OCI-LY7 (cell line): ENCODE measurements around the gene C8A. TPM values are rescaled to one million over a fixed set of nuclear protein-coding genes. Genes with fewer than 3 reads are reported as not detected.

Experiments
- BruUV-seq: library from RNA; stranded (reverse); fragments of 400-500 nt; replicated peaks from 2 replicates; lab custom pipeline; 2021; lab: Mats Ljungman, UMichigan
- CTCF ChIA-PET: fragments of 300-600 bp; sonication (Branson Sonifier 250); formaldehyde crosslinking; loops from one replicate; lab custom pipeline; 2022; ENCODE audit warnings: antibody characterized with exemption; ENCODE audit not compliant: unreplicated experiment; lab: Charles Lee
- POLR2A ChIA-PET: fragments of 300-600 bp; sonication (Branson Sonifier 250); formaldehyde crosslinking; loops from one replicate; lab custom pipeline; 2022; ENCODE audit warnings: antibody characterized with exemption; lab: Charles Lee
- DNase-seq: peaks from one replicate; pipeline ENCODE4 v3.0.0-alpha.2; 2015; ENCODE audit warnings: low spot score
- H2AFZ ChIP-seq: fragments of 200-600 bp; sonication (generic), shearing (Covaris generic); 2 replicates; pipeline ENCODE4 v1.6.1; 2014; ENCODE audit warnings: mild to moderate bottlenecking, antibody characterized with exemption, low read length, moderate library complexity
- H3K27ac ChIP-seq: fragments of 200-600 bp; sonication (generic); 2 replicates; pipeline ENCODE4 v1.5.1; 2014; ENCODE audit warnings: mixed run types, low read depth, mild to moderate bottlenecking, moderate library complexity, low read length, inconsistent platforms; ENCODE audit not compliant: poor library complexity, severe bottlenecking
- H3K36me3 ChIP-seq: fragments of 200-600 bp; sonication (generic); 2 replicates; pipeline ENCODE4 v1.6.1; 2014; ENCODE audit warnings: mild to moderate bottlenecking, antibody characterized with exemption, low read length, moderate library complexity, mixed read lengths; ENCODE audit not compliant: insufficient read depth
- H3K4me1 ChIP-seq: fragments of 200-600 bp; sonication (generic); 2 replicates; pipeline ENCODE4 v1.5.1; 2014; ENCODE audit warnings: mild to moderate bottlenecking, low read length; ENCODE audit not compliant: insufficient read depth, poor library complexity, severe bottlenecking
- H3K4me2 ChIP-seq: fragments of 200-600 bp; sonication (generic); 2 replicates; pipeline ENCODE4 v1.6.1; 2014; ENCODE audit warnings: mild to moderate bottlenecking, low read length
- H3K4me3 ChIP-seq: fragments of 200-600 bp; sonication (generic); 2 replicates; pipeline ENCODE4 v1.5.1; 2014; ENCODE audit warnings: mild to moderate bottlenecking, low read depth, low read length; ENCODE audit not compliant: poor library complexity, severe bottlenecking
- H3K79me2 ChIP-seq: fragments of 200-600 bp; sonication (generic); 2 replicates; pipeline ENCODE4 v1.6.1; 2016; ENCODE audit warnings: low read depth, mild to moderate bottlenecking, low read length, moderate library complexity, mixed read lengths; ENCODE audit not compliant: insufficient read depth
- H3K9me2 ChIP-seq: fragments of 200-600 bp; sonication (generic); 2 replicates; pipeline ENCODE4 v1.6.1; 2016; ENCODE audit warnings: mild to moderate bottlenecking, low read length, mixed read lengths; ENCODE audit not compliant: insufficient read depth
- H3K9me3 ChIP-seq: fragments of 200-600 bp; sonication (generic); 2 replicates; pipeline ENCODE4 v1.6.1; 2014; ENCODE audit warnings: mild to moderate bottlenecking, mixed run types, low read length, mixed read lengths
- H4K20me1 ChIP-seq: fragments of 200-600 bp; sonication (generic); 2 replicates; pipeline ENCODE4 v1.6.1; 2014; ENCODE audit warnings: mild to moderate bottlenecking, antibody characterized with exemption, low read length, moderate library complexity, mixed read lengths; ENCODE audit not compliant: insufficient read depth
- CTCF ChIP-seq: fragments of 200-600 bp; sonication (generic); conservative IDR thresholded peaks from 2 replicates; pipeline ENCODE4 v1.5.1; 2014; ENCODE audit warnings: mild to moderate bottlenecking, antibody characterized with exemption, low read length, moderate library complexity, mixed read lengths
- EZH2phosphoT487 ChIP-seq: fragments of 200-600 bp; sonication (generic); IDR thresholded peaks from 2 replicates; pipeline ENCODE4 v1.6.1; 2018; ENCODE audit warnings: low read depth, borderline replicate concordance, mild to moderate bottlenecking, mixed run types, antibody characterized with exemption, low read length, moderate library complexity, mixed read lengths
- intact Hi-C: fragments of 100-400 bp; cut with micrococcal nuclease; formaldehyde crosslinking; loops from one replicate; pipeline ENCODE4 v1.10.0; 2022; ENCODE audit not compliant: unreplicated experiment
- total RNA-seq, 2 experiments: library from RNA; depleted of rRNA in 1 of 2; stranded (reverse); fragments of >200 nt in 1 of 2; shearing (Covaris generic) in 1 of 2; gene quantifications; 2 replicates each; pipeline ENCODE4 v1.2.3, GENCODE V29; 2014 to 2022

C8A gene
- total RNA-seq, 2 experiments from 2014 or later = not detected

- Histone ChIP-seq H3K79me2 (no peaks in the 10 kb centered on the region), H4K20me1 (no peaks in the 10 kb centered on the region), H3K27ac (no peak overlapping the region), H3K36me3 (no peaks in the 10 kb centered on the region), H3K4me2 (no peak overlapping the region), H3K4me1 (no peaks in the 10 kb centered on the region), H2AFZ (no peak overlapping the region), H3K9me2 (no peaks in the 10 kb centered on the region), H3K4me3 (no peak overlapping the region), H3K9me3 (no peaks in the 10 kb centered on the region)
- CTCF ChIA-PET = no interaction called here
- intact Hi-C loops = no loop called here
- TF ChIP-seq CTCF = no peak
- no peak for TF ChIP-seq EZH2phosphoT487
- POLR2A ChIA-PET = interaction anchor here (0.6 kb wide), 1 partner anchor 26 kb away, joined by 3 read pairs; no protein-coding TSS in a partner anchor
- no peak for DNase-seq
- no TSS peak for BruUV-seq
Measured at GRCh38 chr1:56922507-56922906, 67.9 kb downstream of the C8A start.

- no peaks in the 10 kb centered on the region for H3K36me3 ChIP-seq
- CTCF ChIA-PET = no interaction called here
- no peak overlapping the region for H3K4me2 ChIP-seq
- no peak for DNase-seq
- TF ChIP-seq EZH2phosphoT487 (no peak), CTCF (no peak)
- no peaks in the 10 kb centered on the region for H4K20me1 ChIP-seq
- no TSS peak for BruUV-seq
- intact Hi-C loops = no loop called here
- no peaks in the 10 kb centered on the region for H3K4me1 ChIP-seq
- no peak overlapping the region for H2AFZ ChIP-seq
- no peaks in the 10 kb centered on the region for H3K79me2 ChIP-seq
- H3K9me3 ChIP-seq = no peaks in the 10 kb centered on the region
- POLR2A ChIA-PET = no interaction called here
- no peak overlapping the region for H3K27ac ChIP-seq
- no peak overlapping the region for H3K4me3 ChIP-seq
- no peaks in the 10 kb centered on the region for H3K9me2 ChIP-seq
Measured at GRCh38 chr1:56923201-56923600, 68.6 kb downstream of the C8A start.

GRCh38 chr1:56924116-56924515, 69.5 kb downstream of the C8A start:
- H2AFZ ChIP-seq = no peak overlapping the region
- H3K4me3 ChIP-seq = no peak overlapping the region
- no TSS peak for BruUV-seq
- DNase-seq = no peak
- H4K20me1 ChIP-seq = no peaks in the 10 kb centered on the region
- no peak overlapping the region for H3K27ac ChIP-seq
- H3K9me2 ChIP-seq = no peaks in the 10 kb centered on the region
- intact Hi-C loops = no loop called here
- H3K4me1 ChIP-seq = no peaks in the 10 kb centered on the region
- ChIA-PET POLR2A (no interaction called here), CTCF (no interaction called here)
- H3K9me3 ChIP-seq = no peaks in the 10 kb centered on the region
- H3K36me3 ChIP-seq = no peaks in the 10 kb centered on the region
- no peak for TF ChIP-seq CTCF
- no peak for TF ChIP-seq EZH2phosphoT487
- no peak overlapping the region for H3K4me2 ChIP-seq
- no peaks in the 10 kb centered on the region for H3K79me2 ChIP-seq
